Coronary artery (tissue), 2 donors: ENCODE measurements around the gene MANEA.
A peak's percentile ranks its signal among the peaks of the same experiment; 100 is the strongest.
"Not testable (repeated sequence)": the region's sequence is repeated elsewhere in the genome, so short reads cannot be mapped to it uniquely, and the experiment has no call there.

ENCODE experiments used
- DNase-seq: peaks from one replicate; pipeline ENCODE4 v3.0.0-alpha.2; 2017; ENCODE audit warnings: low spot score
- H3K27ac ChIP-seq, 2 donors: fragments of 200-600 bp; sonication (generic); one replicate each; pipeline ENCODE4 v1.5.1; 2016 to 2019
- H3K4me3 ChIP-seq: fragments of 200-600 bp; sonication (generic); 2 replicates; pipeline ENCODE4 v1.5.1; 2016; ENCODE audit warnings: mild to moderate bottlenecking, moderate library complexity
- TF ChIP-seq, protein P1 (sequence below): fragments of 200-600 bp; sonication (generic); IDR thresholded peaks from one replicate; pipeline ENCODE4 v1.5.1; 2019; ENCODE audit warnings: antibody characterized with exemption

MANEA gene

GRCh38 chr6:95569560-95569959 lies 7.8 kb upstream of the MANEA start:
- DNase-seq = no peak
- TF ChIP-seq, protein P1, sequence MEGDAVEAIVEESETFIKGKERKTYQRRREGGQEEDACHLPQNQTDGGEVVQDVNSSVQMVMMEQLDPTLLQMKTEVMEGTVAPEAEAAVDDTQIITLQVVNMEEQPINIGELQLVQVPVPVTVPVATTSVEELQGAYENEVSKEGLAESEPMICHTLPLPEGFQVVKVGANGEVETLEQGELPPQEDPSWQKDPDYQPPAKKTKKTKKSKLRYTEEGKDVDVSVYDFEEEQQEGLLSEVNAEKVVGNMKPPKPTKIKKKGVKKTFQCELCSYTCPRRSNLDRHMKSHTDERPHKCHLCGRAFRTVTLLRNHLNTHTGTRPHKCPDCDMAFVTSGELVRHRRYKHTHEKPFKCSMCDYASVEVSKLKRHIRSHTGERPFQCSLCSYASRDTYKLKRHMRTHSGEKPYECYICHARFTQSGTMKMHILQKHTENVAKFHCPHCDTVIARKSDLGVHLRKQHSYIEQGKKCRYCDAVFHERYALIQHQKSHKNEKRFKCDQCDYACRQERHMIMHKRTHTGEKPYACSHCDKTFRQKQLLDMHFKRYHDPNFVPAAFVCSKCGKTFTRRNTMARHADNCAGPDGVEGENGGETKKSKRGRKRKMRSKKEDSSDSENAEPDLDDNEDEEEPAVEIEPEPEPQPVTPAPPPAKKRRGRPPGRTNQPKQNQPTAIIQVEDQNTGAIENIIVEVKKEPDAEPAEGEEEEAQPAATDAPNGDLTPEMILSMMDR = no peak
- Histone ChIP-seq H3K4me3 (no peak overlapping the region), H3K27ac (no peak overlapping the region)

DNA sequence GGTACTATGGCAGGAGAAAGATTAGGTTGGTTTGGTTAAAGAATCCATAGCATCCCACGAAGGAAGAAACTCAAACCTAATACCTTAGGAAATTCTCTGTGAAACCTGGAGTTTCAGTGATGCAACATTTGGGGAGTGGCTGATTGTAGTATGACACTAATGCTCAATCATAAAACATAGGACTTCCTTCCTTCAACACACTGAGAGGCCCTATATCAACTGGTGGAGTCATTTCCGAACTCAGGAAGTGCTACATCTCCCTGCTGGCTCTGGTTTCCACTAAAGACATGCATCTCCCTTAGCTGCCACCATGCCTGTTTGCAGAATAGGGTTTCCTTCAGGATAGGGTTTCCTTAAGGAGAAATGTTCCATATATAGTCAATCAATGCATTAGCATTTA lies 5.2 kb upstream of the MANEA start:
- Histone ChIP-seq H3K4me3 (no peak overlapping the region), H3K27ac (no peak overlapping the region)
- TF ChIP-seq, protein P1 = no peak
- DNase-seq = no peak

DNA sequence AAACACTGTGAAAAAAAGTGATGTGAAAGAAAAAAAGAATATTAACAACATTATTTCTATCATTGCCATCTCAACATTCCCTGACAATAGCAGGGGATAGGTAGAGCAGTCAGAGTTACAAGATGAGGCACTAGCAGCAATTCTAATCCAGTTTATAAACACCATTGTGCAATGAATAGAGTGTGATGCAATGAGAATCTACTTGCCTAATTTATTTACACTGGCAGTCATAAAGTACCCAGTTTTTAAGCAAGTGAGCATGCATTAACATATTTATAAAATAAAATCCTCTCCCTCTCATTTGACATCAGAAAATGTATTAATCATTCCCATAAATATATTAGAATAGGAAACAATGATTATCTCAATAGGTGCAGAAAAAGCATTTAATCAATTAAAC lies 2.5 kb upstream of the MANEA start:
- TF ChIP-seq, protein P1 = no peak
- no peak for DNase-seq
- no peak overlapping the region for H3K27ac ChIP-seq
- peak overlapping the region; percentile 20 for H3K4me3 ChIP-seq

DNA sequence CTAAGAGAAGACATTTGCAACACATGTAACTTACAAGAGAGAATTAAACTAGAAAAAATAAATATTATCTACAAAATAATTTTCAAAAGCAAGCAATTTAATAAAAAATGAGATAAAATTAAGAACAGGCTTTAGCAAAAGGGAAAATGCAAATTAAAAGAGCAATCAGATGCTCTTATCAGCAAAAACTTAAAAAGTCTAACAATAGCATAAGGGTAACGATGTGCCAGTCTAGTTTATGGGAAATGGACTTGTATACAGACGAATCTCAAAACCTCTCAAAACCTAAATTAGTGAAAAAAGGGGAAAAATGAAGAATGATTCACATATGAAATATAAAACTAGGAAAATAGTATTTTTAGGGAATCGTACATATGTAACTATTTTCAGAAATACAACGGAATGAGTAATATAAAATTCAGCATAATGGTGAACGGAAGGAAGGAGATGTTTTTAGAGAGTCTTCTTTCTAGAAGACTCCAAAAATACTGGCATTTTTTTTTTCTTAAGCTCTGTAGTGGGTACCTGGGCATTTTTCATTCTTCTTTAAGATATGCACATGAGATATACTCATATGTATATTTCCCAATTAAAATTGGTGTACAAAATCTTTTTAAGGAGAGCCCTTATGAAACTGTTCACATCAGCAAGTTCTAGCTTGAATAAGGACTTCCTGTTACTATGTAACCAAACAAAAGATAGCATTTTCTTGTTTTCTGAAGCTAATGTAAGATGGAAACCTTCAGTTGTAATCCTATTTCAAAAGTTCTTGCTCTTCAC lies 927 bp upstream of the MANEA start:
- Histone ChIP-seq H3K4me3 (peak overlapping the region; percentile 83), H3K27ac (peak overlapping the region; percentile 91 to 92)
- TF ChIP-seq, protein P1 = no peak
- no peak for DNase-seq

DNA sequence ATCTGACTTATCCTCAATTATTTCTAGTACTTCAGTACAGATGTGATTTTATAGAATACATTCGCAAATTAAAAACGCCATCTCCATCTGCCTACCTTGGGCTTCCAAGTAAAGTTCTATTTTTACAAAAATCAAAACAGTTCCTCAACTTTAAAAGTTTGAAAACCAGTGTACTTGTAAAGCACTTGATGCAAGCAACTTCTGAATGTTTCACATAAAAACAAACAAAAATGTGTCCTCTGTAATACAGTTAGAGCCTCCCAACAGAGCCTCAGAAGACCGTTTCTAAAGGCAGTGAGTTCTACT lies 384 bp upstream of the MANEA start:
- H3K27ac ChIP-seq = peak overlapping the region; percentile 91 to 92
- DNase-seq = no peak
- peak overlapping the region; percentile 83 for H3K4me3 ChIP-seq

GRCh38 chr6:95578106-95578410 lies 723 bp downstream of the MANEA start:
- H3K27ac ChIP-seq = peak overlapping the region; percentile 91 to 92
- no peak for DNase-seq
- TF ChIP-seq, protein P1 = no peak
- peak overlapping the region; percentile 83 for H3K4me3 ChIP-seq

More for the DNA sequence above, 384 bp upstream of the MANEA start:
- TF ChIP-seq, protein P1 = no peak

GRCh38 chr6:95581073-95581472 lies 3.7 kb downstream of the MANEA start:
- TF ChIP-seq, protein P1 = no peak
- H3K4me3 ChIP-seq = no peak overlapping the region
- DNase-seq = no peak
- H3K27ac ChIP-seq = no peak overlapping the region

DNA sequence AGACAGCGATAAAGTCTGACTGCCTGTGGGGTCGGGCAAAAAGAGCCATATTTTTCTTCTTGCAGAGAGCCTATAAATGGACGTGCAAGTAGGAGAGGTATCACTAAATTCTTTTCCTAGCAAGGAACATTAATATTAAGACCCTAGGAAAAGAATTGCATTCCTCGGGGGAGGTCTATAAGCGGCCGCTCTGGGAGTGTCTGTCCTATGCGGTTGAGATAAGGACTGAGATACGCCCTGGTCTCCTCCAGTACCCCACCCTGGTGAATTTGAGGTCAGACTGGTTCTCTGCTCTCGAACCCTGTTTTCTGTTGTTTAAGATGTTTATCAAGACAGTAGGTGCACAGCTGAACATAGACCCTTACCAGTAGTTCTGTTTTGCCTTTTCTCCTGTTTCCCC lies 6.9 kb downstream of the MANEA start:
- DNase-seq, H3K27ac ChIP-seq, H3K4me3 ChIP-seq: not testable (repeated sequence)
